OCI-M2 (cell line): ENCODE data around the gene NECTIN2.

ENCODE experiments used
- DNase-seq: peaks from one replicate; lab custom pipeline; 2025; ENCODE audit not compliant: unreplicated experiment; lab: John Stamatoyannopoulos, UW

NECTIN2 gene

DNA sequence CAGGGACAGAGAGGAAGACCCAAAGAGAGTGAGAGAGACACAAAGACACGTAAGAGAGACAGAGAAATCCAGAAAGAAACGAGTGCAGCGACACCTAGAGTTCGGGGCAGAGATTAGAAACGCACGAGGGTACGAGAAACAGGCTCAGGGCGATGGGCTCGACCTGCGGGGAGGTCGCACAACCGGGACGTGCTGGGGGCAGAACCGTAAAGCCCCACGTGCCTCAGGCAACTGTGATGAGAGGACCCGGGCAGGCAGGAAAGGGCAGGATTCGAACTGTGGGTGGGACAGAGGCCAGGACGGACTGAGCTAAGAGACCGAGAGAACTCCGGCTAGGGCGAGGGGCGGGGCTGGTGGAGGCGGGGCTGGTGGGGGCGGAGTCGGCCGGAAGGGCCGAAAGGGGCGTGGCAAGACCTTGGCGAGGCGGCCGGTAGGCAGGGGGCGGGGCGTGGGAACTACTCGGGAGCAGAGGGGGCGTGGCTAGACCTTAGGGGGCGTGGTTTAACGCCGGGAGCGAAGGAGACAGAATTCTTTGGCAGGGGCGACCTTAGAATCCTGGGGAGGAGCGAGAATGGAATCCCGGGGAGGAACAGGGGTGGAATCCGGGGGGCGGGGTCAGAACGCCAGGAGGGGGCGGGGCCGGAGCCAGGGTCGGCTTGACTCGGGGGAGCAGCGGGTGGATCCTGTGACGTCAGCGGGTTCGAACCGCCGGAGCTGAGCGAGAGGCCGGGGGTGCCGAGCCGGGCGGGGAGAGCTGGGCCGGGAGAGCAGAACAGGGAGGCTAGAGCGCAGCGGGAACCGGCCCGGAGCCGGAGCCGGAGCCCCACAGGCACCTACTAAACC is at the start of gene NECTIN2:
TSS of gene NECTIN2 (plus strand) at position 686 of the 843 bp plus-strand sequence. CDS start 229 bp downstream, outside the sequence.
- DNase-seq: peak; percentile 95

DNA sequence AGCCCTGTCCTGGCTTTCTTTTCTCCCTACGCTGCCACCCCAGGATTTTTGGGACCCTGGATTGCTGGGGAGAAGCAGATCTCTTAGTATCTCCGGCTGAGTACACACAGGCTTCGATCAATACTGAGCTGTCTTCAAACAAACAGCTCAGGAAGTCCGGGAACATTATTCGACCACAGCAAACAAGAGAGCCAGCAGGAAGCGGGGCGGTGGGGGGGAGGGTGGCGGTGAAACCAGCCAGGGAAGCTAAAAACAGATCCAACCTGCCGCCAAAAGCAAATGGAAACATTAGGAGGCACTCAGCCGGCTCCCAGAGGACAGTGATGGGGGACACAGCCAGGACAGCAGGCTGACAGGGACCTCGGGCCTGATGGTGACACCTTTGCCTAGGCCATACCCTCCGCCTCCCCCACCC is 49.4 kb upstream of the NECTIN2 start:
- no peak for DNase-seq

DNA sequence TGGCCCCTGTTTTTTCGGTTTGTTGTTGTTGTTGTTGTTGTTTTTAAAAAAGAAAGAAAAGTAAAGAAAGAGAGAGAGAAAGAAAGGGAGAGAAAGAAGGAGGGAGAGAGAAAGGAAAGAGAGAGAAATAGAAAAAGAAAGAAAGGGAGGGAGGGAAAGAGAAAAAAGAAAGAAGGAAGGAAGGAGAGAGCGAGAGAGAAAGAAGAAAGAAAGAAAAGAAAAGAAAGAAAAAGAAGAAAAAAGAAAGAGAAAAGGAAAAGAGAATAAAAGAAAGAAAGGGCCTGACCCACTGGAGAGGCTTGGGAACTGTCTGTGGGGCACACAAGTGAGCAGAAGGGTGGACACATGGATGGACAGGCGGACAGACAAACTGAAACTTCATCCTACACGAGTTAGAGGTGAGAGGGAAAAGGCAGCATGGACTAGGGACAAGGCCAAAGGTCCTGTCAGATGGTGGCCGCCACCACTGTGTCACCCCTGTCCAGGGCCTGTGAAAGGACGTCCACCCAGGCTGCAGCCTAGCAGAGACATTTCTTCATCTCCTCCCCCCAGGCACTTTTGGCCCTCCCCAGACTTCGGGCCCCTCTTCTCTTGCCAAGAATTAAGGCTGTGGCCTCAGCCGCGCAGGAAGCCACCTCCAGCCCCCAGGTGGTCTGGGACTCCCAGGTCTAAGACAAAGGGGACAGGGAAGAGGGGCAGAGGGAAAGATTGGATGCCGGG is 46.3 kb upstream of the NECTIN2 start:
- no peak for DNase-seq

DNA sequence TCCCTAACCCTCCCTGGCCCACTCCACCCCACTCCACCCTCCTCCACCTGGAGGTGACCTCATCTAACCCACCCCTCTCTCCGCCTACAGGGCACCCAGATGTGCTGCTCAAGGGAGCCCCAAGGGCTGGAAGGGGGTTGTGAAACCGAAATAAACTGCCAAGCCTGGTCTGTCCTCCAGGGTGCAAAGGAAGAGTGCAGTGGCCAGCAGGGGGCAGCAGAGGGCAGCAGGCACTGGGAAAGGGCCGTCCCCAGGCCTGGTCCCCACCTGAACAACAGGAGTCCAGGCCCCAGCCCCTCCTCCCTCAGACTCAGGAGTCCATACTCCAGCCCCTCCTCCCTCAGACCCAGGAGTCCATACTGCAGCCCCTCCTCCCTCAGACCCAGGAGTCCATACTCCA is 45.6 kb upstream of the NECTIN2 start:
- peak; percentile 20 for DNase-seq

- no peak for DNase-seq
These were observed 42.4 kb upstream of the NECTIN2 start for GRCh38 chr19:44803442-44804428.

- no peak for DNase-seq
These were observed 39.8 kb upstream of the NECTIN2 start for GRCh38 chr19:44806291-44806690.

DNA sequence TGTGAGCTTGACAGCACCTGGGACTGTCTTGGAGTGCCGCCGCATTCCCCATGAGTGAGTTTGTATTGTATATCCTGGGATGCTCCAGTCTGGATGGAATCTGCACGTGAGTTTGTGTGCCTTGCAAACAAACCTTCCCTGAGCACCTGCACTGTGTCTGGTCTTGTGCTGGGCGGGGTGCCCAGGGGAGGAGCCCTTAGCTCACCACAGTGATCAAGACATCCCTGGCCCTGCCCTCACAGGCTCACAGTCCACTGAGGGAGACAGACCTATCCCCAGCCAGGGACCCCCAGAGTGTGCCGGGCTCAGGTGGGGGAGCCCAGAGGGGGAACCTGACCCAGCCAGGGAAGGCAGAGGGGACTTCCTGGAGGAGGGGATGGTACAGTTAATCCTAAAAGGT is 38.9 kb upstream of the NECTIN2 start:
- no peak for DNase-seq

DNA sequence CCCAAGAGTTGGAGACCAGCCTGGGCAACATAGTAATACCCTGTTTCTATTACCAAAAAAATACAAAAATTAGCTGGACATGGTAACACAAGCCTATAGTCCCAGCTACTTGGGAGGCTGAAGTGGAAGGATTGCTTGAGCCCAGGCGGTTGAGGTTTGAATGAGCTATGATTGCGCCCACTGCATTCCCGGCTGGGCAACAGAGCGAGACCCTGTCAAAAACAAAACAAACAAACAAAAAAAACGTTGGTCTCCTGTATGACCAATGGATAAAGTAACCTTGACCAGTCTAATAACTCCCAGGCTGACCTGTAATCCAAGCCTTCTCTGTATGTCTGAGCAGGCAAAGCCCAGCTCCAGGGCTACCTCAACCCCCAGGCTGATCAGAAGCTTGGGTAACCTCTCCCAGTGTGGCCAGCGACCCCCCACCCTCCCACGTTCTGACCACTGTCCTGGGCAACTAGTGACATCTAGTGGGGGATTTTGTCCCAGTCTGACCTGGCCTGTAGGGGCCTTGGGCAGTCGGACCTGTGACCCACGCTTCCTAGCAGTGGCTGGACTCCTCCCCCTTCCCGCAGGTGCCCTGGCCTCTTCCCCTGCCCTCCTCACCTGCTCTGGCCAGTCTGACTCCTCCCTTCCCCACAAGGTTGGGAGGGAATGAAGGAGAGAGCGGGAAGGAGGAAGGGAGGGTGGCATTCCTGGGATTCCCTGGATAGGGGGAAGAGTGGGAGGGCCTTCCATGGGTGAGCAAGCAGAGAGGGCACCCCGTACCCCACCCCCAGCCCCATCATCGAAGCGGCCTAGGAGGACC is 38.2 kb upstream of the NECTIN2 start:
- DNase-seq: peak; percentile 64

DNA sequence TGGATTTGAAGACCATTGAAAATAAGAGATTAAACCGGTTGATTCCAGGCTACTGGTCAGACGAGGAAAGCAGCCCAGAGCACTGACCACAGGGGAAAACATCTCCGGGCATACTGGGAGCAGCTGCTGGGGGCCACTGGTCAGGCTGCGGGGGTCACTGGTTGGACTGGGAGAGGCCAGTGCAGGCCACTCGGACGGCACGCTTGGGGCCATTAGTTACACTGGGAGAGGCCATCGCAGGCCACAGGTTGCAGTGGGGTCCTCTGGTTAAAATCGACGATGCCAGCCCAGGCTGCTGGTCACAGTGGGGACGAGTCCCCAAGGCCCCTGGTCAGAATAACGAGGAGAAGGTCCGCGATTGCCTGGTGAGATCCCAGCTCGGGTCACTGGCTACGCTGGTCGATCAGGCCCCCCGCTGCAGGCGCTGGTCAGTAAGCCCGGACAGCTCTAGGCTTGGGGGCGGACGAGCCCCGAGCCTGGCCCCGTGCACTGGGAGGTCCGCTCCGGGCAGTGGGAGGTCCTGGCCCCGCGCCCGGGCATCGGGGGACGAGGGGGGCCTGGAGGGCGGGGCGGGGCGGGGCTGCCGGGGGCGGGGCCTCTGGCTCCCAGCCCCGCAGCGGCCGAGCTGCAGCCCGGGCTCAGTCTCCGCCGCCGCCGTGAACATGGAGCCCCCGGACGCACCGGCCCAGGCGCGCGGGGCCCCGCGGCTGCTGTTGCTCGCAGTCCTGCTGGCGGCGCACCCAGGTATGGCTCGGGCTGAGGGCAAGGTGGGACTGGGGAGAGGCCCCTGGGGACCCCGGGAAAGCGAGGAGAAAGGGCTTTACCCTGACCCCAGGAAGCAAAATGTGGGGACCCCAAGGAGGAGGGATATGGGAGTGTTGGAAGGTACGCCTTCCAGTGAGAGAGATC is 37.4 kb upstream of the NECTIN2 start, which contains the start of gene BCAM:
TSS of gene BCAM (plus strand) at position 641 of the 909 bp plus-strand sequence. CDS start at position 663, 22 bp downstream.
- no peak for DNase-seq

- DNase-seq: no peak
These were observed 36.4 kb upstream of the NECTIN2 start for GRCh38 chr19:44809577-44810233.

DNA sequence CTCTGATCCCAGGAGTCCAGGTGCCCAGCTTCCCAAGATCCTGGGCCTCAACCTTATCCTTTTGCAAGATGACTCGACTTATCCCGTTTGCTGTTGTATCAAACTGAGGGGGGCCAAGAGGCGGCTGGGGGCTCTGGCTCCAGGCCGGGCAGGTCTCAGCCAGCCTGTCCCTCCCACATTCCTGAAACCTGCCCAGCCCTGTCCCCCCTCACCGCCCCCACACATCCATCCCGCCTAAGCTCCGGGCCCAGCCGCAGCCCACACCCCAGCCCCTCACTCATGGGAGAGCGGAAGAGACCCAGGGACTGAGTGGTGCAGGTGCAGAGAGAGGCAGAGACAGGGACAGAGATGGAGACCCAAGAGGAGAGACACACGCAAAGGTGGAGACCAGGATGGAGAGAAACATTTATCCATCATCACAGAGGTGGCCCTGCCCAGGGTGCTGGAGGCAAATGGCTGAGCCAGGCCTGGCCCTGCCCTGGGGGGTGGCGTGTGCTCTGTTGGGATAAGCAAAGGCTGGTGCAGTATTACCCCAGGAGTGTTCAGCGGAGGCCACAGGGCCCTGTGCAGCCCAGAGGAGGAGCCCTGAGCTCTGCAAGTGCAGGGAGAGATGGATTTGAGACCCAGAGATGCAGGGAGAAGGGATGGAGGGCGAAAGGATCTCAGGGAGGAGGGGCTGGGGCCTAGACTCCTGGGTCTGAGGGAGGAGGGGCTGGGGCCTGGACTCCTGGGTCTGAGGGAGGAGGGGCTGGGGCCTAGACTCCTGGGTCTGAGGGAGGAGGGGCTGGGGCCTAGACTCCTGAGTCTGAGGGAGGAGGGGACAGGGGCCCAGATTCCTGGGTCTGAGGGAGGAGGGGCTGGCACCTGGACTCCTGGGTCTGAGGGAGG is 35.6 kb upstream of the NECTIN2 start:
- no peak for DNase-seq

DNA sequence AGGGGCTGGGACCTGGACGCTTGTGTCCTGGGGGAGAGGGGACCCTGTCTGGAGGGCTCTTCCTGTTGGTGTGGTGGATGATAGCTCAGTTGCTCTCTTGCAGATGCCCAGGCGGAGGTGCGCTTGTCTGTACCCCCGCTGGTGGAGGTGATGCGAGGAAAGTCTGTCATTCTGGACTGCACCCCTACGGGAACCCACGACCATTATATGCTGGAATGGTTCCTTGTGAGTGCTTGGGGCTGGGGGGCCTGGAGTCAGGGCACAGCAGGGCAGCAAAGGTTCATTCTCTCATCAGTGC is 35.0 kb upstream of the NECTIN2 start:
- no peak for DNase-seq

GRCh38 chr19:44812142-44812718 is 33.9 kb upstream of the NECTIN2 start:
- no peak for DNase-seq

DNA sequence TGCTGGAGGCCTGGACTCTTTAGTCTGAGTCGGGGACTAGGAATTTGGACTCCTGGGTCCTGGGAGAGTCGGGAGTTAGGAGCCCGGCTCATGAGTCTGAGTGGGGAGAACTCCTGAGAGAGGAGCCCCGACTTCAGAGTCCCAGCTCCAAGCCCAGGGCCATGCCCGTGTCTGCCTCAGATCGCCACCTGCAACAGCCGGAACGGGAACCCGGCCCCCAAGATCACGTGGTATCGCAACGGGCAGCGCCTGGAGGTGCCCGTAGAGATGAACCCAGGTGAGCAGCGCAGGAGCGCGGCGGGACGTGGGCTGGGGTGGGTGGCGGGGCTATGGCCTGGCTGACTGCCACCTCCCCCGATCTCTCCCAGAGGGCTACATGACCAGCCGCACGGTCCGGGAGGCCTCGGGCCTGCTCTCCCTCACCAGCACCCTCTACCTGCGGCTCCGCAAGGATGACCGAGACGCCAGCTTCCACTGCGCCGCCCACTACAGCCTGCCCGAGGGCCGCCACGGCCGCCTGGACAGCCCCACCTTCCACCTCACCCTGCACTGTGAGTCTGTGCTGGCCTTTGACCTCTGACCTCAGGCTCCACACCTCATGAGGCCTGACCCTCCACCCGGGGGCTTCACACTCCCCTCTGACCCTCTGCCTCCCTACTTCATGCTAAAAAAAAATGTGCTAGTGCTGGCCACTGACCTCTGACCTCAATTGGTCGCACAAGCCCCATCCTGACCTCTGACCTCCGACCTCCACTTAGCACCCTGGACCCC is 32.8 kb upstream of the NECTIN2 start:
- DNase-seq: no peak

- DNase-seq: no peak
These were observed 32.1 kb upstream of the NECTIN2 start for GRCh38 chr19:44813841-44814470.

- DNase-seq: no peak
These were observed 31.6 kb upstream of the NECTIN2 start for GRCh38 chr19:44814517-44814916.
